ENCODE measurements around the gene TCERG1.

TCERG1 gene

DNA sequence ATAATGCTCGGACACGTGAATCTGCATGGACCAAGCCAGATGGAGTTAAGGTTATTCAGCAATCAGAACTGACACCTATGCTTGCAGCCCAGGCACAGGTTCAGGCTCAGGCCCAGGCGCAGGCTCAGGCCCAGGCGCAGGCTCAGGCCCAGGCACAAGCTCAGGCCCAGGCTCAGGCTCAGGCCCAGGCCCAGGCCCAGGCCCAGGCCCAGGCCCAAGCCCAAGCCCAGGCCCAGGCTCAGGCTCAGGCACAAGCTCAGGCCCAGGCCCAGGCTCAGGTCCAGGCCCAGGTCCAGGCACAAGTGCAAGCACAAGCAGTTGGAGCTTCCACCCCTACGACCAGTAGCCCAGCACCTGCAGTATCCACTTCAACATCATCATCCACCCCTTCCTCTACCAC is 11.8 kb downstream of the TCERG1 start:
- no peak for DNase-seq

DNA sequence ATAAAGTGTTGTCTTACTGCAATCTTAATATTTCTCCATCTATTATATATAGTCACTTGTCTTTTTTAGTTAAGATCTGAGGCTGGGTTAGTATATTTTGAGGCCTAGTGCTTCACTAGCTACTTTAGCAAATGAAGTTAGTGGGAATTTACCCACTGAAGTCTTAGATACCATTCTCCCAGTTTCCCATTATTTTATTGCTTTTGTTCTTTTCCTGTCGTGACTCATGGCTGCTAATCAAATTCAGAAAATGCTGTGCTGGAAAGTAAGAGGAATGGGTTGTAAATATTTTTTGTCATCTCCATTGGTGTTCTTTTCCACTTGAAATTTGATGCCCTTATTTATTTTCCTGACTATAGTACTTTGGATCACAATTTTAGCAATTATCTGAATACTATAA is 14.2 kb downstream of the TCERG1 start:
- no peak for DNase-seq

GRCh38 chr5:146463446-146463845 is 16.3 kb downstream of the TCERG1 start:
- DNase-seq: no peak

DNA sequence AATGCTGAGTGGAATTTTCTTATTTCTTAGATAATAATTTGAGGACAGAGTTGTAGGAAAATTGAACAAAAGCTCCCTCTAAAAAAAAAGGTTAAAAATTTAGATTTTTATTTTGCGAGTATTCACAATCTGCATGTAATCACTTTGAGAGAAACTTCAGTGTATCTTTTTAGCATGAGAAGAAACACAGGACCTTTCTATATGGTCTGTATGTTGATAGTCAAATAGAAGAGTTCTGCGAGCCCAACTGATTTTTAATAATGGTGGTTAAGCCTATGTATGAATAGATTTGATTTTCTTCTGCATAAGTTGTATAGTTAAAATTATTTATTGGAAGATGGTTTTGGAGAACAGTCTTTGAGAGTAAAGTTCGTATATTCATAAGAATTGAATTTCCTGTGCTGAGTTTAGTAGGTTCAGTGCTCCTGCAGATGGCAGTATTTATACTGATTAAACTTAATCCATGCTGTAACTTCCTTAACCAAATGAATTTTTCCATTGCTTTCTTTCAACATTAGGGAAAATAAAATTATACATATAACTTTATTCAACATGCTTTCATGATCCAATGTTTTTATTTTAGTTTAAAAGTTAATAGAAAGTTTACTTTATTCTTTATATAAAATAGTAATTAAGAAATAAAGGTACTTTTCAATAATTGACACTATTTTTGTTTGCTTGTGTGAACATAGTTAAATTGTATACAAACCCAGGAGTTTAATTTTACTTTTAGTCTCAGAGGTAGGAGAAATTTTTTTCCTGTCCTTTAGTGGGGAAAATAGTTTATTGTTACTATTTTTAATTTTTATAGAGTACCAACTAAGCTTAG is 19.6 kb downstream of the TCERG1 start:
- no peak for DNase-seq

DNA sequence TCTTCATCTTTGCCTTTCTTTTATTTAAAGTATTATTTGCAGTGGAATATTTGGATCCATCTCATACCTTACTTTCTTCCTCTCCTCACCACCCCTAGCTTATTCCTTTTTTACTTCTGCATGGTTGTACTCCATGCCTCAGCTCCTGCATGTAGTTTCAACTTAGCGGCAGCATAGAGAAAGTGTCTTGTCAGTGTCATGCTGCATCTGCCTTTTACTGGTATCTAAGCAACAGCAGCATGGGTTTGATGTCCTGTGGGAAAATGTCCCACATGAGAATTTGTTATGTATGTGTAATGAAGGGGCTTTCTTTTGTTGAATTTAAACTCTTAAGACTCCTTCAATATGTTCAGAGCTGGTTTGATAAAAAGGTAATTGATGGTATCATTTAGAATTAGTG is 20.6 kb downstream of the TCERG1 start:
- no peak for DNase-seq

DNA sequence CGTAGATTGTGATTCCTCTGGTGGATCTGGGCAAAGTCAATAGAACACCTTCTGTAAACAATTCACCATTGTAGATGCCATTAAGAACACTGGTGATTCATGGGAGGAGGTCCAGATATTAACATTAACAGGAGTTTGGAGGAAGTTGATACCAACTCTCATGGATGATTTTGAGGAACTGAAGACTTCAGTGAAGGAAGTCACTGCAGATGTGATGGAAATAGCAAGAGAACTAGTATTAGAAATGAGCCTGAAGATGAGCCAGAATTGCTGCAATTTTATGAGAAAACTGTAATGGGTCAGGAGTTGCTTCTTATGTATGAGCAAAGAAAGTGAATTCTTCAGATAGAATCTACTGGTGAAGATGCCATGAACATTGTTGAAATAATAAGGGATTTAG is 26.9 kb downstream of the TCERG1 start:
- no peak for DNase-seq

DNA sequence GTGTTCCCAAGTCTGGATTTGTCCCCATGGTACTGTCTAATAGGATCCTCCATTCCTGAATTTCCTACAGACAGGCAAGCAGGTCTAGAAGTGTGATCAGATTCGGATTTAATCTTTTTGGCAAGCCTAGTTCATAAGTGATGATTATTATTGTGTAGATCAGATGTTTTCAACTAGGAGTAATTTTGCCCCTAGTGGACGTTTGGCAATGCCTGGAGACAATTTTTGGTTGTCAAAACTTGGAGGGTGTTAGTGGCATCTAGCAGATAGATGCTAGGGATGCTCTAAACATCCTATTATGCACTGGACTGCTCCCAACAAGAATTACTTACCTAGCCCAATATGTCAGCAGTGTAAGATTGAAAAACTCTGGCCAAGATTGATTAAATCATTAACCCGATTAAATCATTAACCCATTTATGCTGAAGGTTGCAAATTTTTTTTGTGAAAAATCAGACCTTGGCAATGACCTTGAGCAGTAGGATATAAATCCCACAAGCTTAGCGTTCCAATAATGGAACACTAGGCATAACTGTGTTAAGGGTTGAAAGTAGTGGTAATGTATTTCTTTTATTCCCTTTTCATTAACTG is 28.2 kb downstream of the TCERG1 start:
- DNase-seq: no peak

GRCh38 chr5:146475906-146476305 is 28.8 kb downstream of the TCERG1 start:
- DNase-seq: no peak

DNA sequence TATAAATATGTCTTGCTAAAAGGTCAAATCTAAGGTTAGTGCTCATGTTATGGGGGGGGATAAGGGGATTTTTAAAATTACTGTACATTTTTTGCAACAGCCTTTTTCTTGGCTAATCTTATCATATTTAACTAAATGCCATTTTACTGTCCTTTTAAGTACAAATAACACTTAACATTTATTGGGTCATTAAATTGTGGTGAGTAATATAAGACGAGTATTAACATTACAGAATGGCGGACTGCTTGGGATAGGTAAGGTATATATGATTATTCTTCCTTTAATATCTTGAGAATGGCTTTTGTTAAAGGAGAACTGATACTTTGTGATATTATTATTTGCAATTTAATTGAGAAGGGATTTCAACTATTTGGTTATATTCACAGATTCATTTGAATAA is 35.6 kb downstream of the TCERG1 start:
- no peak for DNase-seq

DNA sequence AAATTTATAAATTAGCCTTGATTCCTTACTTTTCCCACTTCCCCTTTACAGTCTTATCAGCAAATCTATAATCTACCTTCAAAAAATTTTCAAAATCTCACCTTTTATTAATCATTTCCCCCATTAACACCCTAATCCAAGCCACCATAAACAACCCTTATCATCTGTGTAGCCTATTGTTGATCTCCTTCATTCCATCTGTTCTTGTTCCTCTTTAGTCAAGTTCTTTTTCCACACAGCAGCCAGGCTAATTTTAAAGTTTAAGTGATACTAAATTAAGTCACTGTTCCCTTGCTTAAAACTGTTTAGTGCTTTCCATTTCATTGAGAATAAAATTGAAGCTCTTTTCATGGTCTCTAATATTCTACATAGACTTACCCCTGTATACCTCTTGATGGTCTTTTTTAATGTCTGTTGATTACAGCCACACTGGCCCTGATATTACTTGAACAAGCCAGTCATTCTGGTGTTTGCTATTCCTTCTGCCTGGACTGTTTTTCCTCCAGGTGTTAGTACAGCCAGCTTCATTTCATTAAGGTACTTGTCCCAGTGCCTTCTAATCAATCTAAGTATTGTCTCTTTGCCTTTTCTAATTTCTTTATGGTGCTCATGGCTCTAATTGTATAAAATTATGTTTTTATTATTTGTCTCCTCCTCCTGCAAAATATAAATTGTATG is 37.7 kb downstream of the TCERG1 start:
- no peak for DNase-seq

GRCh38 chr5:146490089-146490843 is 43.1 kb downstream of the TCERG1 start:
- DNase-seq: no peak

DNA sequence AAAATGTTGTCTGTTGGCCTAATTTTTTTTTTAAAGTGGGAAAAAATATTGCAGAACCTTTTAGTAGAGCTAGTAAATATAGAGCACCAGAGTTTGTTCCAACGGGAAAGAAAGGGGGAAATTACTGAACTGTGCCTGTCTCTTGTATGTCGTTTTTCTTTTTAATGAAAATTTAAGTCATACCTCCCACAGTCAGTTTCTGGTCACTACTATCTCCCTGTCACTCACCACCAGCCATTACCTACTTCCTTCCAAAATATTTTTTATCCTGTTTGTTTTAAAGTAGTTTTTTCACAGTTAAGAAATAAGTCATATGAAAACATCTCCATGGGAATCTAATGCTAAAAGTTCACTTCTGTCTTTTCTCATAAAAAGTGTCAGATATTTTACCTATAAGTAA is 47.5 kb downstream of the TCERG1 start:
- DNase-seq: no peak

DNA sequence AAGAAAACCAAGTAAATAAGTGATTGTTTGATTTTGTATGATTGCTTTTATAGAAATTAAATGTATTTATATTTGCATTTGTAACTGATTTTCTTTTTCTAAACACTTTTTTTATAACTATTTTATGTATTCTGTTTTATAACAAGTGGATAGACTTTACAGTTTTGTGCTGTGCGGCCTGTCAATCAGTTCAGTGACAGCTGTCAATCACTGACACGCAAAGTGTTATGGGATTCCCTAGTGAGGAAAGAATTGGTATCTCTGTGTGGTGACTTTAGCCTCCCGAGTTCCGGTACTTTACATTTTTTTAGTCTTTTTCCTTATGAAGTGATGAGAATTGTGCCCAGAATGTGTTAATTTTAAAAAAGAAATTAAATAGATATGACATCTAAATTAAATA is 52.5 kb downstream of the TCERG1 start:
- no peak for DNase-seq

DNA sequence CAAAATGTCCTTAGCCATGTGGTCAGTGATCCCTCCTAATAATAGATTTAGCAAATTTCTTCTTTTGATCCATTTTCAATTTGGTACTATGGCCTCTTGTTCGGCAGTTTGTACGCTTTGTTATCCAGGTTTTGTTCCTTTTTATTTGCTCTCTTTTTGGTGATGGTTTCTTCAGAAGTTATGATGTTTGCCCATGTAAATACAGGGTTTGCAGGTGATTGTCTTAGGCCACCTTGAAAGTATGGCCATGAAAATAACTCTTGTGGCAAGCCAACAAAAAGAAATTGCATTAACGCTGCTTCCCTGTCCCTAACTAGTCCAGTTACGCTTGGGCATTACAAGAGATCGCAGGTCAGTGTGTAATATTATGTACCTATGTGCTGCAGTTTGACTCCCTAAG is 60.3 kb downstream of the TCERG1 start:
- no peak for DNase-seq

- no peak for DNase-seq
Observed at GRCh38 chr5:146510559-146511125, 63.5 kb downstream of the TCERG1 start.

DNA sequence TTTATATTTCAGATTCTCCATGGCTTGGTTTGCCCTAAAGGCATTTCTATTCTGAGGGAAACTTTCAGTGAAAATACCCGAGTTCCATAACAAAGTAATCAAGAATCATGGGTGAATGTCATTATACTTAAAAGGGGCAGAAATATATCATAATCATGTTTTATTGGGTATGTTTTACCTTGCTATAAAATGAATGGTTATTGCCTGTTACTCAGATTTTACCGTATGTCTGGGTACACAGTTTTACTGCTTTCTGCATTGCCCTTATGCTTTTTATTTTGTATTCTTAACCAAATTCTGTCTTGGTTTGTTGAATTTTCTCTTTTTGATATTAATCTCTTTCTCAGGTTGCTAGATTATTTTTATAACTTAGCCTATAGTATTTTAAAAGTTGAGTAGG is 66.3 kb downstream of the TCERG1 start:
- DNase-seq: no peak

DNA sequence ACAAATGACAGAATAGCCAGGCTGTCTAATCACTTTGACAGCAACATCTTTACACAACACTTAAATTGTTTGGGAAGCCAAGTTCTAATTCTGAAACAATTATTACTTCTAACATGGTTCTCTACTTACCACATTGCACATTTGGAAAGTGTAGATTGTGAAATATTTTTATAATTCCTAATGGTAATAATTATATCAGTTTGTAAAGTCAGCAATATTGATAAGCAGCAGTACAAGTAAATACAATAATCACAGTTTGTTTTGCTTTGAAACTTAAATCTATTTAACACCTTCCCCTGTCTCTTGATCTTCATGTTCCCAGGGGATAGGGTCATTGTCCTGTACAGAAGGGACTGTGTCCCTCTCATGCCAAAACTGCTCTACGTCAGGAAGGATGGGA is 67.4 kb downstream of the TCERG1 start:
- no peak for DNase-seq

GRCh38 chr5:146515473-146516150 is 68.5 kb downstream of the TCERG1 start:
- DNase-seq: no peak

GRCh38 chr5:146516151-146516475 is 69.0 kb downstream of the TCERG1 start, which contains the start of gene GPR151:
TSS of gene GPR151 (minus strand) at chr5:146516190. CDS start at chr5:146516113, 77 bp downstream.
- DNase-seq: no peak

GRCh38 chr5:146519554-146519953 is 72.4 kb downstream of the TCERG1 start:
- DNase-seq: no peak

DNA sequence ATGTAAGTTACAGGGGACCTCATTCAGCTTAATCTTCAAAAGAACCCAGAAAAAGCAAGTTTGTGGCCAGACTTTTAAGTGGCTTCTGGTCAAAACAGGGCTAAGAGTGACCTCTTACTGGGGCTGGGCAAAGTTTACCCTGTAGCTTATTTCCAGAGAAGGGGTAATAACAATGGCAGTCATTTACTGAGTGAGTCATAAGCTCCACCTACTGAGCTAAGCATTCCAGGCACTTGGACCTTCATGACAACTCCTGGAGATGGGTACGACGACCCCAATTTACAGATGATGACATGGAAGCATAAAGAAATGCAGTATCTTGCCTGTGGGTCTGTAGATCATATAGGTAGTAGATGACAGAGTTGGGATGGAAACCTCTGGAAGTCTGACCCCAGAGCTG is 73.6 kb downstream of the TCERG1 start:
- DNase-seq: no peak

GRCh38 chr5:146521403-146522106 is 74.4 kb downstream of the TCERG1 start:
- DNase-seq: peak; percentile 16
